Mesenchymal stem cell (in vitro differentiated cells and primary cell): ENCODE data around the gene PPP1R36.

ENCODE experiments used
- DNase-seq: peaks from one replicate; pipeline ENCODE4 v3.0.0-alpha.2; 2013
- H2AFZ ChIP-seq: one replicate; pipeline ENCODE4 v1.6.1; 2013; ENCODE audit warnings: low read depth, mild to moderate bottlenecking, control low read depth, inconsistent platforms, low read length, moderate library complexity
- H2AK5ac ChIP-seq: 2 replicates; pipeline ENCODE4 v1.6.1; 2013; ENCODE audit warnings: low read length, moderate library complexity, mild to moderate bottlenecking, inconsistent platforms; ENCODE audit not compliant: severe bottlenecking
- H2BK120ac ChIP-seq: one replicate; pipeline ENCODE4 v1.6.1; 2013; ENCODE audit warnings: low read depth, mild to moderate bottlenecking, inconsistent platforms, low read length, moderate library complexity
- H2BK12ac ChIP-seq, 2 experiments: one replicate each; pipeline ENCODE4 v1.6.1; 2013; ENCODE audit warnings: inconsistent platforms in 2 of 2, low read length in 2 of 2, mild to moderate bottlenecking in 2 of 2, moderate library complexity in 2 of 2, control low read depth in 1 of 2
- H2BK15ac ChIP-seq: one replicate; pipeline ENCODE4 v1.6.1; 2013; ENCODE audit warnings: mild to moderate bottlenecking, low read depth, inconsistent platforms; ENCODE audit not compliant: poor library complexity, severe bottlenecking
- H2BK5ac ChIP-seq: 2 replicates; pipeline ENCODE4 v1.6.1; 2013; ENCODE audit warnings: low read depth, mild to moderate bottlenecking, low read length, control low read depth, inconsistent platforms; ENCODE audit not compliant: poor library complexity, severe bottlenecking
- H3K14ac ChIP-seq, 2 experiments: one replicate each; pipeline ENCODE4 v1.6.1; 2013; ENCODE audit warnings: inconsistent platforms in 2 of 2, low read length in 2 of 2, control low read depth in 1 of 2, mild to moderate bottlenecking in 1 of 2, moderate library complexity in 1 of 2
- H3K18ac ChIP-seq, 2 experiments: one replicate each; pipeline ENCODE4 v1.6.1; 2013; ENCODE audit warnings: inconsistent platforms in 2 of 2, low read length in 2 of 2, control low read depth in 1 of 2, low read depth in 1 of 2, mild to moderate bottlenecking in 1 of 2
- H3K23ac ChIP-seq, 2 experiments: one replicate each; pipeline ENCODE4 v1.6.1; 2013; ENCODE audit warnings: inconsistent platforms in 2 of 2, low read length in 2 of 2, mild to moderate bottlenecking in 2 of 2, moderate library complexity in 2 of 2, control low read depth in 1 of 2
- H3K27ac ChIP-seq: 2 replicates; pipeline ENCODE4 v1.5.1; 2013; ENCODE audit warnings: mild to moderate bottlenecking, moderate library complexity, low read length, control low read depth, inconsistent platforms; ENCODE audit not compliant: poor library complexity, severe bottlenecking
- H3K27me3 ChIP-seq, 2 experiments: 2 replicates each; pipeline versions ENCODE4 v1.6.1 to v1.7.0; 2013; ENCODE audit warnings: low read length in 2 of 2, mild to moderate bottlenecking in 2 of 2, moderate library complexity in 2 of 2, control low read depth in 1 of 2, inconsistent platforms in 1 of 2; ENCODE audit not compliant: control insufficient read depth in 1 of 2, insufficient read depth in 1 of 2
- H3K36me3 ChIP-seq, 2 experiments: 2 replicates each; pipeline versions ENCODE4 v1.6.1 to v1.7.0; 2013; ENCODE audit warnings: low read length in 2 of 2, control low read depth in 1 of 2, inconsistent platforms in 1 of 2, low read depth in 1 of 2, mild to moderate bottlenecking in 1 of 2; ENCODE audit not compliant: insufficient read depth in 2 of 2, control insufficient read depth in 1 of 2
- H3K4ac ChIP-seq, 2 experiments: one replicate each; pipeline ENCODE4 v1.6.1; 2013; ENCODE audit warnings: inconsistent platforms in 2 of 2, low read length in 2 of 2, mild to moderate bottlenecking in 2 of 2, moderate library complexity in 2 of 2, control low read depth in 1 of 2, low read depth in 1 of 2
- H3K4me1 ChIP-seq: 2 replicates; pipeline ENCODE4 v1.6.1; 2013; ENCODE audit warnings: low read depth, low read length, control low read depth; ENCODE audit not compliant: control insufficient read depth, insufficient read depth
- H3K4me2 ChIP-seq: 2 replicates; pipeline ENCODE4 v1.6.1; 2013; ENCODE audit warnings: low read length, mild to moderate bottlenecking, inconsistent platforms; ENCODE audit not compliant: poor library complexity, severe bottlenecking
- H3K4me3 ChIP-seq, 2 experiments: 2 replicates each; pipeline versions ENCODE4 v1.5.1 to v1.7.0; 2013; ENCODE audit warnings: low read length in 2 of 2, mild to moderate bottlenecking in 2 of 2, control low read depth in 1 of 2, low read depth in 1 of 2; ENCODE audit not compliant: insufficient read depth in 1 of 2
- H3K79me1 ChIP-seq: replicated peaks from 2 replicates; pipeline ENCODE4 v1.6.1; 2013; ENCODE audit warnings: mild to moderate bottlenecking, control low read depth, low read length, inconsistent platforms; ENCODE audit not compliant: poor library complexity, severe bottlenecking
- H3K9ac ChIP-seq: 2 replicates; pipeline ENCODE4 v1.7.0; 2013; ENCODE audit warnings: mild to moderate bottlenecking, low read length, moderate library complexity
- H3K9me3 ChIP-seq: 2 replicates; pipeline ENCODE4 v1.7.0; 2013; ENCODE audit warnings: mild to moderate bottlenecking, low read length; ENCODE audit not compliant: control insufficient read depth
- H4K8ac ChIP-seq: one replicate; pipeline ENCODE4 v1.6.1; 2013; ENCODE audit warnings: inconsistent platforms, mild to moderate bottlenecking, low read length, moderate library complexity
- H4K91ac ChIP-seq: one replicate; pipeline ENCODE4 v1.6.1; 2013; ENCODE audit warnings: mild to moderate bottlenecking, low read length, inconsistent platforms
- WGBS: methylation state at CpG from one replicate; pipeline ENCODE4 v1.1.7; 2013; ENCODE audit warnings: mixed read lengths; 5-methylcytosine and 5-hydroxymethylcytosine counted together

Gene PPP1R36

DNA sequence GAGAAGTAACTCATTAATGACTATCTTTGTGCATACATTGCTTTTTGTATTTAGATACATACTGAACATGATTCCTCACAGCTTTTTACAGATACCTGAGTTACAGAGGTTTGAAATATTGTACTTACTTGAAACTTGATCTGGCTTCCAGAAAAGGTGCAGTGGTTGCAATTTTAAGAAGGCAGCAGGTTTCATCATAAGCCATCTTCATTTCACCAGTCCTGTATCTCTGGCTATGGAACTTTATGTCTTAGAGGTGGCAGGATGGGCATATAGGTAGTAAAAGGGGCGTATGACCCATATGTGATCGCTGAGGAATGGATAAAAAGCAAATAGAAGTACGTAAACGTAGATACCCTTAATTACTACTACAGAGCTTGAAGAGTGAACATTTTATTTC lies 31.5 kb upstream of the PPP1R36 start:
- Histone ChIP-seq H2BK15ac (no peak overlapping the region), H4K91ac (no peak overlapping the region), H3K23ac (no peak overlapping the region), H3K27me3 (no peaks in the 10 kb centered on the region), H3K36me3 (peaks cover 0 to 19% of the 10 kb centered on the region in 2 experiments), H3K9ac (peak overlapping the region; percentile 19), H3K4ac (no peak overlapping the region), H3K4me2 (no peak overlapping the region), H3K27ac (no peak overlapping the region), H3K18ac (no peak overlapping the region), H2AK5ac (no peak overlapping the region), H3K9me3 (no peaks in the 10 kb centered on the region), H2AFZ (no peak overlapping the region), H4K8ac (no peak overlapping the region), H2BK12ac (no peak overlapping the region), H2BK5ac (no peak overlapping the region), H3K14ac (no peak overlapping the region), H3K79me1 (no peaks in the 10 kb centered on the region), H3K4me1 (peaks cover 4% of the 10 kb centered on the region), H2BK120ac (no peak overlapping the region), H3K4me3 (no peak overlapping the region)
- WGBS: 94% methylated on average over 2 of the region's 4 CpGs
- no peak for DNase-seq

DNA sequence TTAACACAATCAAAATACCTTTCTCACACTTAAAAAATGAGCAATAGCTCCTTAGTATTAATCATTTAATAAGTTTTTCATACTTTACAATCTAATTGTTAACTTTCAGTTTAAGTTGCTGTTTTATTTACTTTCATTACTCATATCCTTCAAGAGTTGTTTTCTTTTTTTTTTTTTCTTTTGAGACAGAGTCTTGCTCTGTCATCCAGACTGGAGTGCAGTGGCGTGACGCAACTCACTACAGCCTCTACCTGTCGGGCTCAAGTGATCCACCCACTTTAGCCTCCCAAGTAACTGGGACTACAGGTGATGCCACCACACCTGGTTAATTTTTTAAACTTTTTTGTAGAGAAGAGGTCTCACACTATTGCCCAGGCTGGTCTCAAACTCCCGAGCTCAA lies 29.1 kb upstream of the PPP1R36 start:
- Histone ChIP-seq H3K23ac (no peak overlapping the region), H2BK12ac (no peak overlapping the region), H2AFZ (no peak overlapping the region), H3K9ac (no peak overlapping the region), H2BK15ac (no peak overlapping the region), H3K4ac (no peak overlapping the region), H3K4me1 (peaks cover 4% of the 10 kb centered on the region), H3K14ac (no peak overlapping the region), H2AK5ac (no peak overlapping the region), H3K79me1 (no peaks in the 10 kb centered on the region), H3K9me3 (no peaks in the 10 kb centered on the region), H3K27me3 (no peaks in the 10 kb centered on the region), H4K8ac (no peak overlapping the region), H3K4me3 (no peak overlapping the region), H2BK120ac (no peak overlapping the region), H2BK5ac (no peak overlapping the region), H3K4me2 (no peak overlapping the region), H3K27ac (no peak overlapping the region), H3K36me3 (peaks cover 0 to 36% of the 10 kb centered on the region in 2 experiments), H4K91ac (no peak overlapping the region), H3K18ac (no peak overlapping the region)
- no peak for DNase-seq
- WGBS: 72% methylated on average over 4 of the region's 4 CpGs

DNA sequence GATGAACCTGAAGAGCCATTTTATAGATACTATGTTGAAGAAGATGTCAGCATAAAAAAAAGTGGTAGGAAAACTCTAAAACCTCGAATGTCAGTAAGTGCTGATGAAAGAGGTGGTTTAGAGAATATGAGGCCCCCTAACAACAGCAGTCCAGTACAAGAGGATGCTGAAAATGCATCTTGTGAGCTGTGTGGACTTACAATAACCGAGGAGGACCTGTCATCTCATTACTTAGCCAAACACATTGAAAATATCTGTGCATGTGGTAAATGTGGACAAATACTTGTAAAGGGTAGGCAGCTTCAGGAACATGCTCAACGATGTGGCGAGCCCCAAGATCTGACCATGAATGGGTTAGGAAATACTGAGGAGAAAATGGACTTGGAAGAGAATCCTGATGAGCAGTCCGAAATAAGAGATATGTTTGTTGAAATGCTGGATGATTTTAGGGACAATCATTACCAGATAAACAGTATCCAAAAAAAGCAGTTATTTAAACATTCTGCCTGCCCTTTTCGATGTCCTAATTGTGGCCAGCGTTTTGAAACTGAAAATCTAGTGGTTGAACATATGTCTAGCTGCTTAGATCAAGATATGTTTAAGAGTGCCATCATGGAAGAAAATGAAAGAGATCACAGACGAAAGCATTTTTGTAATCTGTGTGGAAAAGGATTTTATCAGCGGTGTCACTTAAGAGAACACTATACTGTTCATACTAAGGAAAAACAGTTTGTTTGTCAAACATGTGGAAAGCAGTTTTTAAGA lies 27.0 kb upstream of the PPP1R36 start:
- Histone ChIP-seq H2BK120ac (no peak overlapping the region), H2BK12ac (no peak overlapping the region), H3K9ac (no peak overlapping the region), H3K9me3 (no peaks in the 10 kb centered on the region), H3K36me3 (peaks cover 3 to 46% of the 10 kb centered on the region in 2 experiments), H4K91ac (no peak overlapping the region), H3K18ac (no peak overlapping the region), H3K4ac (no peak overlapping the region), H2BK15ac (no peak overlapping the region), H3K4me1 (peaks cover 2% of the 10 kb centered on the region), H3K14ac (no peak overlapping the region), H3K27ac (no peak overlapping the region), H3K79me1 (peaks cover 10% of the 10 kb centered on the region), H4K8ac (no peak overlapping the region), H2AK5ac (no peak overlapping the region), H3K23ac (no peak overlapping the region), H2BK5ac (no peak overlapping the region), H3K4me2 (no peak overlapping the region), H3K4me3 (no peak overlapping the region), H2AFZ (no peak overlapping the region), H3K27me3 (no peaks in the 10 kb centered on the region)
- WGBS: 94% methylated on average over 7 of the region's 9 CpGs
- no peak for DNase-seq

DNA sequence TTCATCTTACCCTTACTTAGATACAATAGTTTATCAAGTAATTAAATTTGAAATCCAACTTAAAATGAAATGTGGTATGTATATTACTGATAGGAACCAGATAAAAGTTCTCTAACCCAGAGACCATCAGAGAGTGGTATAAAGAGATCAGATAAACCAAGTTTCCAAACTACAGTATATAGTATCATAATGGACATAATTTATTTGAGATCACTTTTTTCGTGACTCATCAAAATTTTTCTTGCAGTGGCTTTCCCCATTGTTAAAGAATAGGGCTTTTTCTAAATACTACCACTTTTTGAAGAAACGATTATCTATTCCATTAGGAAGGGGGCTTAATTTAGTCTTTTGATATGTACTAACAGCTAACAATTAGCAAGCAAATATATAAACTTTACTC lies 24.4 kb upstream of the PPP1R36 start:
- no peak overlapping the region for H2AFZ ChIP-seq
- H3K4me2 ChIP-seq: no peak overlapping the region
- no peak overlapping the region for H3K4me3 ChIP-seq
- H3K9ac ChIP-seq: no peak overlapping the region
- no peak overlapping the region for H2BK12ac ChIP-seq
- peaks cover 2% of the 10 kb centered on the region for H3K4me1 ChIP-seq
- peaks cover 7 to 59% of the 10 kb centered on the region in 2 experiments for H3K36me3 ChIP-seq
- no peak overlapping the region for H3K4ac ChIP-seq
- no peak overlapping the region for H4K91ac ChIP-seq
- H3K9me3 ChIP-seq: no peaks in the 10 kb centered on the region
- H3K23ac ChIP-seq: no peak overlapping the region
- H3K14ac ChIP-seq: no peak overlapping the region
- DNase-seq: no peak
- no peak overlapping the region for H2AK5ac ChIP-seq
- no peak overlapping the region for H3K27ac ChIP-seq
- no CpG with 5 or more reads among the region's 2 CpGs for WGBS
- no peak overlapping the region for H2BK5ac ChIP-seq
- H3K79me1 ChIP-seq: peaks cover 12% of the 10 kb centered on the region
- no peak overlapping the region for H4K8ac ChIP-seq
- no peak overlapping the region for H3K18ac ChIP-seq
- no peak overlapping the region for H2BK15ac ChIP-seq
- no peaks in the 10 kb centered on the region for H3K27me3 ChIP-seq
- no peak overlapping the region for H2BK120ac ChIP-seq
